ENCODE measurements around the gene ANTXR2. TPM values are rescaled to one million over a fixed set of nuclear protein-coding genes. Genes with fewer than 3 reads are reported as not detected.

ANTXR2 gene
- total RNA-seq, 1 donor from 2014 or later, result 46.9 TPM

DNA sequence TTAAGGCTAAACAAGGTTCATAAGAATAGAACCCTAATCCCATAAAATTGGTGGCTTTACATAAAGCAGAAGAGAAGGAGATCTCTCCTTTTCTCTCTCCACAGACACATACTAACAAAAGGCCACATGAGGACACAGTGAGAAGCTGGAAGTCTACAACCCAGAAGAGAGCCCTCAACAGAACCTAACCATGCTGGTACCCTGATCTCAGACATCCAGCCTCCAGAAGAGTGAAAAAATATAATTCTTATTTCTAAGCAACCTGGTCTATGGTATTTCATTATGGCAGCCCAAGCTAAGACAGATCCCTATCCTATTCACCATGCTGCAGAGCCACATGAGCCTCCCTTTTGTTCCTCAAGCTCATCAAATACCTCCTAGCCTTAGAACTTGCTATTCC is 195.5 kb downstream of the ANTXR2 start:
- no peaks in the 10 kb centered on the region for H3K9me3 Mint-ChIP-seq (ENCODE audit: low read depth)
- TF ChIP-seq, protein P1, sequence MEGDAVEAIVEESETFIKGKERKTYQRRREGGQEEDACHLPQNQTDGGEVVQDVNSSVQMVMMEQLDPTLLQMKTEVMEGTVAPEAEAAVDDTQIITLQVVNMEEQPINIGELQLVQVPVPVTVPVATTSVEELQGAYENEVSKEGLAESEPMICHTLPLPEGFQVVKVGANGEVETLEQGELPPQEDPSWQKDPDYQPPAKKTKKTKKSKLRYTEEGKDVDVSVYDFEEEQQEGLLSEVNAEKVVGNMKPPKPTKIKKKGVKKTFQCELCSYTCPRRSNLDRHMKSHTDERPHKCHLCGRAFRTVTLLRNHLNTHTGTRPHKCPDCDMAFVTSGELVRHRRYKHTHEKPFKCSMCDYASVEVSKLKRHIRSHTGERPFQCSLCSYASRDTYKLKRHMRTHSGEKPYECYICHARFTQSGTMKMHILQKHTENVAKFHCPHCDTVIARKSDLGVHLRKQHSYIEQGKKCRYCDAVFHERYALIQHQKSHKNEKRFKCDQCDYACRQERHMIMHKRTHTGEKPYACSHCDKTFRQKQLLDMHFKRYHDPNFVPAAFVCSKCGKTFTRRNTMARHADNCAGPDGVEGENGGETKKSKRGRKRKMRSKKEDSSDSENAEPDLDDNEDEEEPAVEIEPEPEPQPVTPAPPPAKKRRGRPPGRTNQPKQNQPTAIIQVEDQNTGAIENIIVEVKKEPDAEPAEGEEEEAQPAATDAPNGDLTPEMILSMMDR (IDR thresholded peaks at IDR 0.05; ENCODE audit: unreplicated experiment), result no peak
- no peaks in the 10 kb centered on the region for H3K36me3 Mint-ChIP-seq (ENCODE audit: insufficient read depth)
- H3K4me3 Mint-ChIP-seq (ENCODE audit: low read depth), result no peak overlapping the region
- no peak for DNase-seq (ENCODE audit: low spot score, unreplicated experiment)
- no peak overlapping the region for H3K27ac Mint-ChIP-seq
- no peaks in the 10 kb centered on the region for H3K4me1 Mint-ChIP-seq (ENCODE audit: low read depth)
- no peaks in the 10 kb centered on the region for H3K27me3 Mint-ChIP-seq

DNA sequence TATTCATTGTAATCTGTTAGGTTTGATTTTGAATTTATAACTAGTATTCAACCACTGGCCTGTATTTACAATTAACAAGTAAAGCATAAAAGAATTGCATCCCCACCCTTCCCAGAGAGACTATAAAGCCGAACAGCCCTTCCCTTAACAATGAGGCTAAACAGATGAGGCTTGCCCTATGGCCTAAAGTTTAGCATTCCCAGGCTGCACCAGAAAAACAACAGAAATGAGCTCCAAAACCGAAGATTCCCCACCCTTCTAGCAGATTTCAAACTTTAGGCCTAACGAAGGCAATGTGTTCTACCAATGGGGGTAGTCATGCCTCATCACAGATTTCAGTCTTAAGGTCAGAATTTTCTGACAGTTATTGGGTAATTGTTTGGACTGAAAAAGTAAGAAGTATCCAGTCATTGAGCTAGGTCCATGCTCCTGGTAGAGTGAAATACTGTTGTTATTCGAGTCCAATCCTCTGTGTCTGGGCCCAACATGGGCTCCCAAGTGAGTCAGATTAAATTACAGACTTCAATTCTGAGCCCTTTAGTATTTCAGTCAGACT is 197.6 kb downstream of the ANTXR2 start:
- no peaks in the 10 kb centered on the region for H3K36me3 Mint-ChIP-seq (ENCODE audit: insufficient read depth)

DNA sequence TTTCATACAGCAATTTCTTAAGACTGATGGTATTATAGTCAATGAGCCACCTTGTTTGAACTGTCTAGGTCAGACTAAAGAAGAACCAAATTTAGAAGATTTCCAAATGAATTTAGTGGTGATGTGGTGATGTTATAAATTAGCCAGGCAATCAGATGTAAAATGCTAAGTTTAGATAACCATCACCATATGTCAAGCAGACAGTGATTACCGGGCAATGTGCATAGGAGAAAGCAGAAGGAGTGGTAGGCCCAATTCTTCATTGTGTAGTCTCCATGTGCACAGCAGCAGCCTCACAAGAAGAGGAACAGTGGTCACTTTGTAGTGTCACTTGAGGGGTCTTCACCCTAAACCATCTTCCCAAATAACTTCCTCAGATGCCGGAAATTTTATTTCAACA is 198.8 kb downstream of the ANTXR2 start:
- TF ChIP-seq, protein P1 (IDR thresholded peaks at IDR 0.05; ENCODE audit: unreplicated experiment), result no peak
- Mint-ChIP-seq H3K27me3 (no peaks in the 10 kb centered on the region), H3K36me3 (ENCODE audit: insufficient read depth) (no peaks in the 10 kb centered on the region), H3K4me1 (ENCODE audit: low read depth) (no peaks in the 10 kb centered on the region), H3K4me3 (ENCODE audit: low read depth) (no peak overlapping the region), H3K9me3 (ENCODE audit: low read depth) (no peaks in the 10 kb centered on the region), H3K27ac (no peak overlapping the region)
- no peak for DNase-seq (ENCODE audit: low spot score, unreplicated experiment)

More for the DNA sequence above, 197.6 kb downstream of the ANTXR2 start:
- no peaks in the 10 kb centered on the region for H3K27me3 Mint-ChIP-seq
- TF ChIP-seq, protein P1 (IDR thresholded peaks at IDR 0.05; ENCODE audit: unreplicated experiment), result no peak
- H3K4me1 Mint-ChIP-seq (ENCODE audit: low read depth), result no peaks in the 10 kb centered on the region
- H3K9me3 Mint-ChIP-seq (ENCODE audit: low read depth), result no peaks in the 10 kb centered on the region
- no peak overlapping the region for H3K27ac Mint-ChIP-seq
- no peak overlapping the region for H3K4me3 Mint-ChIP-seq (ENCODE audit: low read depth)
- no peak for DNase-seq (ENCODE audit: low spot score, unreplicated experiment)

DNA sequence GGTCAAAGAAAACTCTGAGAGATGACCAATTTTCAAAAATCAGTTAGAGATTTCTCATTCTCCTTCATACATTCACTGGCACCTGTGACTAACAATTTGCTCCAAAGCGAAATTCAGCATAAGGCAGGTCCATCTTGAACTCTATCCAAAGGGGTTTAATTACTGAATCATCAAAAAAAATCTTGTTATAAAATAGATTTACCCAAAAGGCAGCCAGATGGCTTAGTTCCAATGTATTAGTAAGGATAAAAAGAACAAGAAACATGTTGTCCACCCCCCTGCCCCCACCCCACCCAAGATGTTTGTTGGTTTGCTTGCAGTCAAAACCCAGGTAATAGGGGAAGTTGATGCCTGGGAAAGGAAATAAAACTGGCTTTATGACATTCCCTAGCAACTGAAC is 200.3 kb downstream of the ANTXR2 start:
- no peaks in the 10 kb centered on the region for H3K27me3 Mint-ChIP-seq
- TF ChIP-seq, protein P1 (IDR thresholded peaks at IDR 0.05; ENCODE audit: unreplicated experiment), result no peak
- H3K4me3 Mint-ChIP-seq (ENCODE audit: low read depth), result no peak overlapping the region
- H3K9me3 Mint-ChIP-seq (ENCODE audit: low read depth), result no peaks in the 10 kb centered on the region
- H3K36me3 Mint-ChIP-seq (ENCODE audit: insufficient read depth), result no peaks in the 10 kb centered on the region
- H3K4me1 Mint-ChIP-seq (ENCODE audit: low read depth), result no peaks in the 10 kb centered on the region
- H3K27ac Mint-ChIP-seq, result no peak overlapping the region
- no peak for DNase-seq (ENCODE audit: low spot score, unreplicated experiment)

- TF ChIP-seq, protein P1 (IDR thresholded peaks at IDR 0.05; ENCODE audit: unreplicated experiment), result no peak
- no peak overlapping the region for H3K4me3 Mint-ChIP-seq (ENCODE audit: low read depth)
- DNase-seq (ENCODE audit: low spot score, unreplicated experiment), result no peak
- H3K9me3 Mint-ChIP-seq (ENCODE audit: low read depth), result no peaks in the 10 kb centered on the region
- no peak overlapping the region for H3K27ac Mint-ChIP-seq
- H3K36me3 Mint-ChIP-seq (ENCODE audit: insufficient read depth), result no peaks in the 10 kb centered on the region
- no peaks in the 10 kb centered on the region for H3K4me1 Mint-ChIP-seq (ENCODE audit: low read depth)
- no peaks in the 10 kb centered on the region for H3K27me3 Mint-ChIP-seq
Measured at GRCh38 chr4:79871961-79872360, 201.1 kb downstream of the ANTXR2 start.

Measured in progenitor cell of endocrine pancreas (in vitro differentiated cells).